ENCODE measurements around the gene MGAT5.

The MGAT5 gene

GRCh38 chr2:134372141-134372540, 118.3 kb downstream of the MGAT5 start:
- intact Hi-C loops (cut with DNase I) = loop anchor here (5.0 kb wide), 1 partner anchor 35 kb away; no protein-coding TSS in a partner anchor

GRCh38 chr2:134372611-134373131, 118.8 kb downstream of the MGAT5 start:
- DNase-seq = peak in 24 of 42 donors; percentile 9 to 59 (median 35)
- intact Hi-C loops (cut with DNase I) = loop anchor here (5.0 kb wide), 1 partner anchor 35 kb away; no protein-coding TSS in a partner anchor

More at GRCh38 chr2:134372141-134372540, 118.3 kb downstream of the MGAT5 start:
- DNase-seq = no peak

GRCh38 chr2:134375935-134376334, 122.1 kb downstream of the MGAT5 start:
- intact Hi-C loops (cut with DNase I) = no loop called here
- DNase-seq = peak in 41 of 42 donors; percentile 12 to 79 (median 57)

- intact Hi-C loops (cut with DNase I) = no loop called here
- no peak for DNase-seq
Measured at GRCh38 chr2:134377730-134378129, 123.9 kb downstream of the MGAT5 start.

- DNase-seq = no peak
Measured at GRCh38 chr2:134379293-134379692, 125.4 kb downstream of the MGAT5 start.

GRCh38 chr2:134379722-134380121, 125.8 kb downstream of the MGAT5 start:
- no peak for DNase-seq
- intact Hi-C loops (cut with DNase I) = no loop called here

More at GRCh38 chr2:134379293-134379692, 125.4 kb downstream of the MGAT5 start:
- intact Hi-C loops (cut with DNase I) = no loop called here

GRCh38 chr2:134381141-134381540, 127.3 kb downstream of the MGAT5 start:
- no peak for DNase-seq
- intact Hi-C loops (cut with DNase I) = no loop called here

- DNase-seq = no peak
- intact Hi-C loops (cut with DNase I) = no loop called here
Measured at GRCh38 chr2:134384131-134384530, 130.3 kb downstream of the MGAT5 start.

- DNase-seq = no peak
- intact Hi-C loops (cut with DNase I) = no loop called here
Measured at GRCh38 chr2:134385195-134385594, 131.3 kb downstream of the MGAT5 start.

GRCh38 chr2:134386310-134386709, 132.4 kb downstream of the MGAT5 start:
- DNase-seq = no peak
- intact Hi-C loops (cut with DNase I) = no loop called here

GRCh38 chr2:134389381-134389780, 135.5 kb downstream of the MGAT5 start:
- intact Hi-C loops (cut with DNase I) = no loop called here
- no peak for DNase-seq

GRCh38 chr2:134391751-134392160, 137.9 kb downstream of the MGAT5 start:
- DNase-seq = no peak
- intact Hi-C loops (cut with DNase I) = no loop called here

- no peak for DNase-seq
- intact Hi-C loops (cut with DNase I) = no loop called here
Measured at GRCh38 chr2:134392442-134393074, 138.7 kb downstream of the MGAT5 start.

GRCh38 chr2:134393075-134393461, 139.2 kb downstream of the MGAT5 start:
- no peak for DNase-seq
- intact Hi-C loops (cut with DNase I) = no loop called here

GRCh38 chr2:134395779-134396178, 141.9 kb downstream of the MGAT5 start:
- no peak for DNase-seq
- intact Hi-C loops (cut with DNase I) = no loop called here

- peak in 10 of 42 donors; percentile 19 to 55 (median 28) for DNase-seq
- intact Hi-C loops (cut with DNase I) = no loop called here
Measured at GRCh38 chr2:134396493-134396892, 142.6 kb downstream of the MGAT5 start.

GRCh38 chr2:134397146-134397896, 143.4 kb downstream of the MGAT5 start:
- DNase-seq = no peak
- intact Hi-C loops (cut with DNase I) = no loop called here

GRCh38 chr2:134398300-134398699, 144.4 kb downstream of the MGAT5 start:
- intact Hi-C loops (cut with DNase I) = no loop called here
- no peak for DNase-seq

GRCh38 chr2:134399096-134399495, 145.2 kb downstream of the MGAT5 start:
- DNase-seq = no peak
- intact Hi-C loops (cut with DNase I) = no loop called here

- no peak for DNase-seq
- intact Hi-C loops (cut with DNase I) = no loop called here
Measured at GRCh38 chr2:134401081-134401497, 147.2 kb downstream of the MGAT5 start.
